Right hindlimb (tissue), 1 donor: ENCODE results near the gene TRIM33.
"Not testable (repeated sequence)": the region's sequence is repeated elsewhere in the genome, so short reads cannot be mapped to it uniquely, and the experiment has no call there.

ENCODE experiments used
- DNase-seq: peaks from one replicate; pipeline ENCODE4 v3.0.0-alpha.2; 2018

TRIM33 gene

GRCh38 chr1:114509596-114510273 lies 1.3 kb downstream of the TRIM33 start:
- DNase-seq = no peak

DNA sequence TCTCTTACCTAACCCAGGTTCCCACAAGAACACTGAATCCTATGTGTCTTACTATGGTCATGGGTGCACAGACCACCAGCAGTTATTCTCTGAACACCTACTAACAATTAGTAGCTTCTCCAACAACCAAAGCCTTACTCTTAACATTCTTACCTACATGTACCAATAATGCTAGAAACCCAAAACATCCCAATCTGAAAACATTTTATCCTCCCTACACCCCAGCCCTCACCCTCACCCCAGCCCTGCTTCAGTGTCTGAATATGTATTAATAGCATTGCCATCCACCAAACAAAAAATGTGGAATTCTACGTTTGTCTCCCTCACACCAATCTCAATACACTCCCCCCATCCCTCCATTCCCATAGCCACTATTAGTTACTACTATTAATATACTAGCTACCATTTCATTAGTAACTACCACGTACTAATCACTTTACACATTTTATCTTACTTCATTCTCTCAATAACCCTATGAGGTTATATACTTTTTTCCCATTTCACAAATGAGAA lies 2.6 kb downstream of the TRIM33 start:
- DNase-seq = no peak

DNA sequence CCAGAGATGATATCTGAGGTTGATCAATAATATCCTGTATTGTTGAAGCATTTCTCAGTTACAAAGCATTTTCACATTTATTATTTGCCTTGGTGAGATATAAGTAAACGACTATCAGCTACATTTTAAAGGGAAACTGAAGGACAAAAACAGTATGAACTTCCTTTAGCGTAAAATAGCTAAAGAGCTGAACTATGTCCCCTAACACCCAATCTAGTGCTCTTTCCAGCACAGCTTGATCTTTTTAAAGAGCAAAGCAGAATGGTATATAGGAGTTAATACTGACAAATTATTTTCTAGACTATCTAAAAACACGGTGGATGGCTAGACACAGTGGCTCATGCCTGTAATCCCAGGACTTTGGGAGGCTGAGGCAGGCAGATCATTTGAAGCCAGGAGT lies 3.5 kb downstream of the TRIM33 start:
- no peak for DNase-seq

DNA sequence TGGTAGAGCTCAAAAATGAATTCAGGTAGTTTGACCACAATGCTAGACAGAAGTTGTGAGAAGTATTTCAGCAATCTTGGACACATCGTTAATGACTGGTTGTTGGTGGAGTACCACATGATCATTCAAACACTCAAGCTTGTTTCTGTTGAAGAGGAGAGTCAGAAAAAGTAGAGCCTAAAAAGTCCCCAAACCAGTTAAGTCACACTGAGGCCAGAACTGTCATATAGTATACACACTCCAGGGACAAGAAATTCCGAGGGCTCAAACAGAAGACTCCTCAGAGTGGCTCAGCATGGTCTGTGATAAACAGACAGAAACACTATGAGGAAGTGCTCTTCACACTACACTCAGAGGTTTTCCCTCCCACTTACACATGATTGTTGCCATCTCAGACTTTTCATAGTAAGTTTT lies 5.8 kb downstream of the TRIM33 start:
- no peak for DNase-seq

- DNase-seq = no peak
Observed at GRCh38 chr1:114503916-114504422, 7.0 kb downstream of the TRIM33 start.

DNA sequence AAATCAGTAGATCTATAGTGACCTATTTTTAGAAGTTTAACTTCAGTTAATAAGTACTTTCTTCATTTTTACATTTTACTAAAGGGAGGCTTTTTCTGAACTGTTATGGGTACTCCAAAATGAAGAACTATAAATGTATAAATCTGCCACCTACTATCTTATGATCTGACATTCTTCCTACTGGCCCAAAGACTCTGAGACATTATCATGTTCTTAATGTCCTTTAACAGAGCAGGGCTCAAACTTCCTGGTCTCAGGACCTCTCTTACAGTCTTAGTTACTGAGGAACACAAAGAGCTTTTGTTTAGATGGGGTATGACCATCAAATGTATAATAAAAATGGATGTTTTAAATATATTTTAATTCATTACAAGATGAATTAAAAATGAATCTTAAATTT lies 8.9 kb downstream of the TRIM33 start:
- DNase-seq = no peak

- no peak for DNase-seq
Observed at GRCh38 chr1:114499478-114499877, 11.5 kb downstream of the TRIM33 start.

DNA sequence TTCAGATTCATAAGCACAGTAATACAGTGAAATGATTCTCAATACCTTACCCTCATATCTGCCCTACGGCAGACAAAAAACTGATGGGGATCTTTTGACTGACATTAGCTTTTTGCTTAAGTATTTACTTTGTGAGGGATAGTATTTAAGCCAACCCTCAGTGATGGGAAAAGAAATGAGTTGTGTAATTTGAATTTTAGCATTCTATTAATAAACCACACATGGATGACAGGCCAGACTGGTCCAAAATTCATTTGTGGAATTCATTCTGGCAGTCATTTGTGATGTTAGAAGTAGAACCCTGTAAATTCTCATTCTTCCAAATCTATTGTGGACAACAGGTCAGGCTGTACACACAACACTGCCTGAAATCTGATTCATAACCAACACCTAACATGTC lies 14.9 kb downstream of the TRIM33 start:
- no peak for DNase-seq

GRCh38 chr1:114495486-114495885 lies 15.5 kb downstream of the TRIM33 start:
- no peak for DNase-seq

DNA sequence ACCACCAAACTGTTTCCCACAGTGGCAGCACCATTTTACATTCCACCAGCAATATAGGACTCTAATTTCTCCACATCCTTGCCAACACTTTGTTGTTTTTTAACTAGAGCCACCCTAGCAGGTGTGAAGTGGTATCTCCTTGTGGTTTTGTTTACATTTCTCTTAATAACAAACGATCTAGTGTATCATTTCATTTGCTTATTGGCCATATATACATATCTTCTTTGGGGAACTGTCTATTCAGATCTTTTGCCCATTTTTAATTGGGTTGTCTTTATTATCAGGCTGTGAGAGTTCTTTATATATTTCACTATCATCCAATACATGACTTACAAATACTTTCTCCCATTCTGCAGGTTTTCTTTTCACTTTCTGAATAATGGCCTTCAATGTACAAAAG lies 18.0 kb downstream of the TRIM33 start:
- no peak for DNase-seq

GRCh38 chr1:114490274-114490693 lies 20.7 kb downstream of the TRIM33 start:
- DNase-seq = no peak

DNA sequence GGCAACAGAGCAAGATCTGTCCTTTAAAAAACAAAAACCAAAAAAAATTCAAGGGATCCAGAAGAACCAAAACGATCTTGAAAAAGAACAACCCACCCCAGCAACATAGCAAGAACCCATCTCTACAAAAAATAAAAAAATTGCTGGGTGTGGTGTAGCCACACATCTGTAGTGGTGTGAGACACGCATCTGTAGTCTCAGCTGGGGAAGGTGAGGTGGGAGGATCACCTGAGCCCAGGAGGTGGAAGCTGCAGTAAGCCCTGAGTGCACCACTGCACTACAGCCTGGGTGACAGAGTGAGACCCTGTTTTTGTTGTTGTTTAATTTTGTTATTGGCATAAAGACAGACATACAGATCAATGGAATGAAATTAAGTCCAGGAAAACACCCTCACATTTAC lies 22.3 kb downstream of the TRIM33 start:
- no peak for DNase-seq

DNA sequence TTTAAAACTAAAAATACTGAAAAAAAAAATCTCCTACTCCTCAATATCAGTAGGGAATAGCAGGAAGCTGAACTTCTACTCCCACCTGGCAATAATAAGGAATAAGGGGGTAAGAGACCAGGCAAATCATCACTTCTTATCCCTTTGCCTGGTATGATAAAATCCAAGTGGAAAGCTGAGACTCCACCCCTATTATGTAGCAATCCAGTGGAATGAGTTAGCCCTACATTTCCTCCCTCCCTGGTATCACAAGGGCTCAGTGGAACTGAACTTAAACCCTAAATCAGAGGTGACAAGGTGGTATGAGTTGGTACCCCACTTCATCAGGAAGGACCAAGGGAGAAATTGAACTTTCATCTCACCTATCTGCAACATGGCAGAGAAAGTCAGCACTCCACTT lies 25.7 kb downstream of the TRIM33 start:
- DNase-seq = no peak

DNA sequence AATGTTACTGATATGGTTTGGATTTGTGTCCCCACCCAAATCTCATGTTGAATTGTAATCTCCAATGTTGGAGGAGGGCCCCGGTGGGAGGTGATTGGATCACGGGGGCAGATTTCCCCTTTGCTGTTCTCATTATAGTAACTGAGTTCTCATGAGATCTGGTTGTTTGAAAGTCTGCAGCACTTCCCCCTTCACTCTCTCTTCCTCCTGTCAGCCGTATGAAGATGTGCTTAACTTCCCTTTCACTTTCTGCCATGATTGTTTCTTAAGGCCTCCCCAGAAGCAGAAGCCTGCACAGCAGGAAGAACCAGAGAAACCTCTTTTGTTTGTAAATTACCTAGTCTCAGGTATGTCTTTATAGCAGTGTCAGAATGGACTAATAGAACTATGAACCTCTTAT lies 28.4 kb downstream of the TRIM33 start:
- DNase-seq = no peak

DNA sequence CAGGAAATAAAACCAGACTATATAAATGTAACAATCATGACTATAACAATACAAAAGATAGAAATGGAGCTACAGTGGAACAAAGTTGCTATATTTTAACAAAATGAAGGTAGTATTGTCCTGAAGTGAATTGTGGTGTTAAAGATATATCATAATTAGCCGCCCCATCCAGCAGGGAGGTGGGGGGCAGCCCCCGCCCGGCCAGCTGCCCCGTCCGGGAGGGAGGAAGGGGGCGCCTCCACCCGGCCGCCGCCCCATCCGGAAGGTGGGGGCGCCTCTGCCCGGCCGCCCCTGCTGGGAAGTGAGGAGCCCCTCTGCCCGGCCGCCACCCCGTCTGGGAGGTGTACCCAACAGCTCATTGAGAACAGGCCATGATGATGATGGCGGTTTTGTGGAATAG lies 31.4 kb downstream of the TRIM33 start:
- DNase-seq = not testable (repeated sequence)

DNA sequence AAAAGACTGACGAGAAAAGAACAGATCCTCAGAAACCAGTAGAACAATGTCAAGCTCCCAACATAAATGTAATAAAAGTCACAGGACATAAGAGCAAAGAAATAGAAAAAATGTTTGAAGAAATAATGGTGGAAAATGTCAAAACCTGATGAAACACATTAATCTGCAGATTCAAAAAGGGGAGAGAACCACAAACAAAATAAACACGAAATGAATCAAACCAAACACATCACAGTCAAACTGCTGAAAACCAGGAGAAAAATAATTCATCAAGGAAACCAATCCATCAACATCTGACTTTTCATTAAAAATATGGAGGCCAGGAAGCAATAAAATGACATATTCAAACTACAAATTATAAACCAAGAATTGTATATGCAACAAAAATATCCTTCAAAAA lies 31.9 kb downstream of the TRIM33 start:
- DNase-seq = no peak

- no peak for DNase-seq
Observed at GRCh38 chr1:114473796-114474195, 37.2 kb downstream of the TRIM33 start.

DNA sequence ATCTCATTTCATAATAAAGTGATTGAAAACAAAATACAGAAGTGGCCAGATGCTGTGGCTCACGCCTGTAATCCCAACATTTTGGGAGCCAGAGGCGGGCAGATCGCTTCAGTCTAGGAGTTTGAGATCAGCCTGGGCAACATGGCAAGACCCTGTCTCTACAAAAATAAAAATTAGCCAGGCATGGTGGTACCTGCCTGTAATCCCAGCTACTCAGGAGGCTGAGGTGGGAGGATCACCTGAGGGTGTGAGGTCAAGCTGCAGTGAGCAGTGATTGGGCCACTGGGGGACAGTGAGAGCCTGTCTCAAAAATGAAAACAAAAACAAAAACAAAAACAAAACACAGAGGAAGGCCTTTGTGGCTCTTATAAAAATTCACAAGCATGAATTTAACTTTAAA lies 38.6 kb downstream of the TRIM33 start:
- no peak for DNase-seq

DNA sequence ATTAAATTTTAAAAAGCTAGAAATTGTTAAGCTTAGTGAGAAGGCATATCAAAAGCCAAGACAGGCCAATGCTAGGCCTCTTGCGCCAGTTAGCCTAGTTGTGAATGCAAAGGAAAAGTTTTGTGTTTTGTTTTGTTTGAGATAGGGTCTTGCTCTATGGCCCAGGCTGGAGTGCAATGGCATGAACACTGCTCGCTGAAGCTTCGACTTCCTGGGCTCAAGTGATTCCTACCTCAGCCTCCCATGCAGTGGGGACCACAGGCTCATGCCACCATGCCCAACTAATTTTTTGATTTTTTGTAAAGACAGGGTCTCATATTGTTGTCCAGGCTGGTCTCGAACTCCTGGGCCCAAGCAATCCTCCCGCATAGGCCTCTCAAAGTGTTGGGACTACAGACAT lies 40.3 kb downstream of the TRIM33 start:
- no peak for DNase-seq

DNA sequence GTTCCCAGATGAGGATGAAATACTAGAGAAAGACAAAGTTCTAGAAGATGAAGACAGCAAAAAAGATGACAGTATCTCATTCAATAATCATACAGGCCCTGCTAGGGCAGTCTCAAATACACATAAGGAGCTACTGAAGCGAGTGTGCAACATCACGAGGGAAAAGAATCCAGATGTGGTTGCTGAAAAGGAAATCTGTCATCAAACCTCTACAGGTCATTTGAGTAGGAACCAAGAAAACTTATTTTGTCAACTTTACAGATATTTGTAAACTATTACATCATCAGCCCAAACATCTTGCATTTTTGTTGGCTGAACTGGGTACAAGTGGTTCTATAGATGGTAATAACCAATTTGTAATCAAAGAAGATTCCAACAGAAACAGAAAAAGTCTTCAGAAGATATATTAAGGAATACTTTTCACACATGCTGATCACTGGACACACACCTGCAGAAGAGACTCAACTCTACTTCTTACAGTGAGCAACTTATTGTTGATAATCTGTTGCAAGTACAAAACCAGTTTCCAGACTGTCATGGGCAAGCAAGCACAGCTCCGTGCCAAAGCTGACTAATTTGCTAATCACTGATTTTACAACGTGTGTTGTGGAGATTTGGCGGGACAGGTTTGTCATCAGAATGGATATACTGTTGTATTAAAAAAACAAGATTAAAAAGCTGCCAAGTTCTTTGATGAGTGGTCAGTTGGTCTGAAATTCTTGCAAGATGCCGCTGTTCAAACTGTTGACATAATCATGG lies 42.1 kb downstream of the TRIM33 start:
- DNase-seq = no peak

DNA sequence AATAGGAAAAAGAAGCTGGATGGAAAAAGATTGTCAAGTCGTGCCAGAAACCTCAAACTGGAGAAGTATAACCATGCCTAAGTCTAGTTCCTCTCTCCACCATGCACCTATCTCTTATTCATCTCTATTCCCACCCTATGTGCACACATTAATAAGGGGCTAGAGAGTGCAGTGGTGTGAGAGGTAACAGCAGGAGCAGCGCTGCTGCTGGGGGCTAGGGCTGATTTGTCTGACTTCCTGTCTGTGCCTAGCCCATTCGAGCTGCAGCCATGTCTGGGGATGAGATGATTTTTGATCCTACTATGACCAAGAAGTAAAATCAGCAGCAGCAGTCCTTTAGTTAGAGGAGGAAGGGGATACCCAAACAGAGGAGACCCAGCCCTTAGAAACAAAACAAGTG lies 43.0 kb downstream of the TRIM33 start:
- no peak for DNase-seq

GRCh38 chr1:114467491-114467890 lies 43.5 kb downstream of the TRIM33 start:
- no peak for DNase-seq

GRCh38 chr1:114466334-114467014 lies 44.5 kb downstream of the TRIM33 start:
- no peak for DNase-seq

- DNase-seq = no peak
Observed at GRCh38 chr1:114462963-114463362, 48.0 kb downstream of the TRIM33 start.
